Endothelial cell (in vitro differentiated cells): Measurements from ENCODE around the gene ZFAND3. TPM values are rescaled to one million over a fixed set of nuclear protein-coding genes. Genes with fewer than 3 reads are reported as not detected.
"Not testable (repeated sequence)": the region's sequence is repeated elsewhere in the genome, so short reads cannot be mapped to it uniquely, and the experiment has no call there.

Source experiments
- DNase-seq: peaks from one replicate; pipeline ENCODE4 v3.0.0; 2021; ENCODE audit warnings: low spot score
- H3K27ac Mint-ChIP-seq: one replicate; pipeline ENCODE4 v1.8.0; 2021; ENCODE audit warnings: mixed read lengths, inconsistent platforms; ENCODE audit not compliant: unreplicated experiment
- H3K27me3 Mint-ChIP-seq: one replicate; pipeline ENCODE4 v1.8.0; 2021; ENCODE audit warnings: mild to moderate bottlenecking, moderate library complexity, mixed read lengths, inconsistent platforms; ENCODE audit not compliant: unreplicated experiment
- H3K36me3 Mint-ChIP-seq: one replicate; pipeline ENCODE4 v1.8.0; 2021; ENCODE audit warnings: mild to moderate bottlenecking, low read depth, mixed read lengths, inconsistent platforms; ENCODE audit not compliant: unreplicated experiment
- H3K4me1 Mint-ChIP-seq: one replicate; pipeline ENCODE4 v1.8.0; 2021; ENCODE audit warnings: mild to moderate bottlenecking, mixed read lengths, inconsistent platforms; ENCODE audit not compliant: unreplicated experiment
- H3K4me3 Mint-ChIP-seq: one replicate; pipeline ENCODE4 v1.8.0; 2021; ENCODE audit warnings: mild to moderate bottlenecking, mixed read lengths, inconsistent platforms; ENCODE audit not compliant: unreplicated experiment
- H3K9me3 Mint-ChIP-seq: one replicate; pipeline ENCODE4 v1.8.0; 2021; ENCODE audit warnings: mixed read lengths, inconsistent platforms; ENCODE audit not compliant: unreplicated experiment
- CTCF ChIP-seq: fragments of 200-600 bp; sonication (generic); IDR thresholded peaks from one replicate; pipeline ENCODE4 v1.5.0; 2021; ENCODE audit warnings: antibody characterized with exemption; ENCODE audit not compliant: unreplicated experiment
- total RNA-seq: library from RNA; stranded (reverse); fragmentation: NEBNext Ultra II Directional; extraction: Animal tissue kit (Norgen Biotek cat#: 25700); gene quantifications from one replicate; pipeline ENCODE4 v1.2.1, GENCODE V29; 2021; ENCODE audit not compliant: unreplicated experiment

The ZFAND3 gene
- total RNA-seq, 1 donor from 2014 or later, result 96.3 TPM

GRCh38 chr6:37990762-37991525 is 171.4 kb downstream of the ZFAND3 start:
- DNase-seq, result no peak
- no peaks in the 10 kb centered on the region for H3K36me3 Mint-ChIP-seq
- no peak overlapping the region for H3K27ac Mint-ChIP-seq
- H3K27me3 Mint-ChIP-seq, result no peaks in the 10 kb centered on the region
- peaks cover 3% of the 10 kb centered on the region for H3K4me1 Mint-ChIP-seq
- H3K9me3 Mint-ChIP-seq, result no peaks in the 10 kb centered on the region
- H3K4me3 Mint-ChIP-seq, result no peak overlapping the region
- no peak for TF ChIP-seq CTCF

- DNase-seq, result no peak
- H3K9me3 Mint-ChIP-seq, result no peaks in the 10 kb centered on the region
- H3K27me3 Mint-ChIP-seq, result no peaks in the 10 kb centered on the region
- H3K27ac Mint-ChIP-seq, result no peak overlapping the region
- no peak overlapping the region for H3K4me3 Mint-ChIP-seq
- TF ChIP-seq CTCF, result no peak
- H3K36me3 Mint-ChIP-seq, result no peaks in the 10 kb centered on the region
- H3K4me1 Mint-ChIP-seq, result peaks cover 3% of the 10 kb centered on the region
Measured at GRCh38 chr6:37992749-37993148, 173.2 kb downstream of the ZFAND3 start.

- H3K27ac Mint-ChIP-seq, H3K27me3 Mint-ChIP-seq, H3K9me3 Mint-ChIP-seq, H3K4me1 Mint-ChIP-seq, H3K4me3 Mint-ChIP-seq, H3K36me3 Mint-ChIP-seq, DNase-seq: not testable (repeated sequence)
Measured at GRCh38 chr6:37993194-37993593, 173.7 kb downstream of the ZFAND3 start.

- DNase-seq, result no peak
- Mint-ChIP-seq H3K36me3 (no peaks in the 10 kb centered on the region), H3K4me1 (peaks cover 1% of the 10 kb centered on the region), H3K27ac (no peak overlapping the region), H3K4me3 (no peak overlapping the region), H3K9me3 (no peaks in the 10 kb centered on the region), H3K27me3 (peaks cover under 1% of the 10 kb centered on the region)
- TF ChIP-seq CTCF, result no peak
Measured at GRCh38 chr6:37993596-37993995, 174.1 kb downstream of the ZFAND3 start.

GRCh38 chr6:37994223-37994622 is 174.7 kb downstream of the ZFAND3 start:
- Mint-ChIP-seq H3K27me3 (peaks cover 2% of the 10 kb centered on the region), H3K9me3 (no peaks in the 10 kb centered on the region), H3K27ac (no peak overlapping the region), H3K4me3 (no peak overlapping the region), H3K36me3 (no peaks in the 10 kb centered on the region), H3K4me1 (no peaks in the 10 kb centered on the region)
- no peak for TF ChIP-seq CTCF
- DNase-seq, result no peak
